ENCODE data around the gene TANK.
"Not testable (repeated sequence)": the region's sequence is repeated elsewhere in the genome, so short reads cannot be mapped to it uniquely, and the experiment has no call there.

TANK gene

GRCh38 chr2:161279230-161279815 lies 119.1 kb downstream of the TANK start:
- DNase-seq = not testable (repeated sequence)

- not testable (repeated sequence) for DNase-seq
Observed at GRCh38 chr2:161280906-161281323, 120.7 kb downstream of the TANK start.

DNA sequence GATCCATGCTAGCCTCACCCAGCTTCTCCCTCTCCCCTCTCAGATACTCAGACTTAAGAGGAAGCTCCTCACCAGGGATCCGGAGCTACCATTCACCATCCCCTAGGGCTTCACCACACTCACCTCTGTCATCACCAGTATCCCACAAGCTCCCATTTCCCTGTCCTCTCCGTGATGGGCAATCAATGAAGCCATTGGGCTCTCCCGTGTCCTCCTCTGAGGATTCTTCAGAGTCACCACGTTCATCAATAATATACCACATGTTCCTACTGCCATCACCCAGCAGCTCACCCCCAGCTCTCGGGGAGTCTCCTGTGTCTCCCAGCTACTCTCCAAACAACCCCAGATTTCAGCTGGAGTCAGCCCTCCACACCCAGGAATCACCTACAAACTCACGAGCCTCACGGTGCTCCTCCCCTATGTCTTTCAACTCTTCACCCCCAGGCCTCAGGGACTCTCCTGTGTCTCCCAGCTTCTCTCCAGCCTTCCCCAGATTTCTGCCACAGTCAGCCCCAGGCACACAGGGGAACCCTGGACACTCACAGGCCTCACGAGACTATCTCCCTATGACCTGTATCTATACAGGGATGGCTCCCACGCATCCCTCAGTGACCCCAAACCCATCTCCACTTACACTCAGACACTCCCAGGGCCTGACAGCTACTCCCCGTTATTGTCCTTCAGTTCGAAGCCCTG lies 121.5 kb downstream of the TANK start:
- DNase-seq = not testable (repeated sequence)

GRCh38 chr2:161282311-161282644 lies 122.0 kb downstream of the TANK start:
- DNase-seq = not testable (repeated sequence)

GRCh38 chr2:161283926-161284325 lies 123.7 kb downstream of the TANK start:
- no peak for DNase-seq

All from cerebellar nuclear complex (tissue), 1 donor.